Liver (tissue), 9 donors: ENCODE measurements around the gene SAMD5. TPM values are rescaled to one million over a fixed set of nuclear protein-coding genes. Genes with fewer than 3 reads are reported as not detected.

Experiments used
- DNase-seq: peaks from one replicate; pipeline ENCODE4 v3.0.0-alpha.2; 2017; ENCODE audit warnings: low spot score
- H3K27ac ChIP-seq, 2 donors: one replicate each; pipeline ENCODE4 v1.7.0; 2013; ENCODE audit warnings: inconsistent platforms in 2 of 2, low read length in 2 of 2, control low read depth in 1 of 2, low read depth in 1 of 2, mild to moderate bottlenecking in 1 of 2
- H3K27me3 ChIP-seq, 4 donors: one replicate each; pipeline versions ENCODE4 v1.6.1 to v1.7.0; 2013; ENCODE audit warnings: low read length in 3 of 4, inconsistent platforms in 1 of 4, mild to moderate bottlenecking in 1 of 4, moderate library complexity in 1 of 4; ENCODE audit not compliant: control insufficient read depth in 4 of 4, insufficient read depth in 4 of 4
- H3K36me3 ChIP-seq, 4 donors: one replicate each; pipeline versions ENCODE4 v1.6.1 to v1.7.0; 2013; ENCODE audit warnings: low read length in 3 of 4, mild to moderate bottlenecking in 3 of 4, low read depth in 1 of 4, moderate library complexity in 1 of 4; ENCODE audit not compliant: control insufficient read depth in 4 of 4, insufficient read depth in 3 of 4
- H3K4me1 ChIP-seq, 4 donors: one replicate each; pipeline versions ENCODE4 v1.6.1 to v1.7.0; 2013; ENCODE audit warnings: low read length in 3 of 4, mild to moderate bottlenecking in 3 of 4, moderate library complexity in 1 of 4; ENCODE audit not compliant: control insufficient read depth in 4 of 4, insufficient read depth in 4 of 4
- H3K4me3 ChIP-seq, 3 donors: one replicate each; pipeline versions ENCODE4 v1.6.1 to v1.7.0; 2013; ENCODE audit warnings: low read length in 3 of 3, control low read depth in 1 of 3, low read depth in 1 of 3, mild to moderate bottlenecking in 1 of 3
- H3K9ac ChIP-seq, 2 donors: one replicate each; pipeline ENCODE4 v1.7.0; 2013; ENCODE audit warnings: low read length in 2 of 2, mild to moderate bottlenecking in 2 of 2, moderate library complexity in 2 of 2, control low read depth in 1 of 2, low read depth in 1 of 2
- H3K9me3 ChIP-seq, 4 donors: one replicate each; pipeline versions ENCODE4 v1.6.1 to v1.7.0; 2013; ENCODE audit warnings: low read length in 3 of 4; ENCODE audit not compliant: control insufficient read depth in 4 of 4
- EGR1 ChIP-seq, 2 donors: IDR thresholded peaks; 2 replicates each; pipeline ENCODE4 v1.6.1; 2016 to 2018; ENCODE audit warnings: antibody characterized with exemption in 2 of 2, low read depth in 2 of 2
- FOXA1 ChIP-seq: IDR thresholded peaks from 2 replicates; pipeline ENCODE4 v1.6.1; 2016; ENCODE audit warnings: antibody characterized with exemption
- FOXA2 ChIP-seq: IDR thresholded peaks from 2 replicates; pipeline ENCODE4 v1.6.1; 2016; ENCODE audit warnings: antibody characterized with exemption
- GABPA ChIP-seq, 2 donors: IDR thresholded peaks in 1 of 2; conservative IDR thresholded peaks in 1 of 2; 2 replicates each; pipeline ENCODE4 v1.6.1; 2016; ENCODE audit warnings: antibody characterized with exemption in 2 of 2, mild to moderate bottlenecking in 1 of 2, moderate library complexity in 1 of 2
- HNF4A ChIP-seq, 2 donors: conservative IDR thresholded peaks; 2 replicates each; pipeline ENCODE4 v1.6.1; 2016; ENCODE audit warnings: antibody characterized with exemption in 2 of 2, mild to moderate bottlenecking in 2 of 2
- HNF4G ChIP-seq: IDR thresholded peaks from 2 replicates; pipeline ENCODE4 v1.6.1; 2016; ENCODE audit warnings: antibody characterized with exemption
- JUND ChIP-seq, 2 donors: IDR thresholded peaks; 2 replicates each; pipeline ENCODE4 v1.6.1; 2016; ENCODE audit warnings: antibody characterized with exemption in 2 of 2
- NR2F2 ChIP-seq: IDR thresholded peaks from 2 replicates; pipeline ENCODE4 v1.6.1; 2016; ENCODE audit warnings: antibody characterized with exemption
- RAD21 ChIP-seq, 2 donors: IDR thresholded peaks; 2 replicates each; pipeline ENCODE4 v1.6.1; 2016; ENCODE audit warnings: antibody characterized with exemption in 2 of 2, mild to moderate bottlenecking in 2 of 2
- RXRA ChIP-seq, 2 donors: IDR thresholded peaks; 2 replicates each; pipeline ENCODE4 v1.6.1; 2017 to 2018; ENCODE audit warnings: antibody characterized with exemption in 2 of 2, mild to moderate bottlenecking in 1 of 2
- SP1 ChIP-seq: IDR thresholded peaks from 2 replicates; pipeline ENCODE4 v1.6.1; 2018; ENCODE audit warnings: antibody characterized with exemption, mild to moderate bottlenecking
- TAF1 ChIP-seq: conservative IDR thresholded peaks from 2 replicates; pipeline ENCODE4 v1.6.1; 2016; ENCODE audit warnings: antibody characterized with exemption, mild to moderate bottlenecking
- YY1 ChIP-seq: IDR thresholded peaks from 2 replicates; pipeline ENCODE4 v1.6.1; 2016; ENCODE audit warnings: antibody characterized with exemption, mild to moderate bottlenecking
- WGBS: extraction: QIAGEN DNeasy Blood & Tissue Kit; methylation state at CpG from one replicate; pipeline ENCODE4 v1.1.7; 2013; 5-methylcytosine and 5-hydroxymethylcytosine counted together
- polyA plus RNA-seq, 2 donors: library from polyadenylated mRNA; stranded (reverse) in 1 of 2; unstranded in 1 of 2; fragments of 200-250 nt in 1 of 2; fragments of >200 nt in 1 of 2; fragmentation: Nextera tagmentation in 1 of 2; extraction: Ambion mirVana in 1 of 2; gene quantifications; one replicate each; pipeline versions ENCODE4 v1.2.1 to v1.2.3, GENCODE V29; 2013 to 2015
- total RNA-seq, 2 donors: library from RNA; depleted of rRNA; stranded (reverse); fragments of >200 nt; gene quantifications; one replicate each; pipeline ENCODE4 v1.2.3, GENCODE V29; 2014
- TF ChIP-seq, protein P1 (sequence below): IDR thresholded peaks from 2 replicates; pipeline ENCODE4 v1.6.1; 2016; ENCODE audit warnings: antibody characterized with exemption, mild to moderate bottlenecking
- TF ChIP-seq, protein P2 (sequence below): IDR thresholded peaks from 2 replicates; pipeline ENCODE4 v1.6.1; 2016; ENCODE audit warnings: antibody characterized with exemption
- TF ChIP-seq, protein P3 (sequence below): IDR thresholded peaks from 2 replicates; pipeline ENCODE4 v1.6.1; 2016; ENCODE audit warnings: antibody characterized with exemption
- TF ChIP-seq, protein P4 (sequence below): fragments of 150-350 bp; IDR thresholded peaks from 2 replicates; pipeline ENCODE4 v1.5.1; 2017; ENCODE audit warnings: improper control_type of control experiment, low read depth, low read length; ENCODE audit not compliant: missing input control
- TF ChIP-seq, protein P5 (sequence below): IDR thresholded peaks from 2 replicates; pipeline ENCODE4 v1.6.1; 2016; ENCODE audit warnings: antibody characterized with exemption
- donor health status: healthy.
- donor health status: healthy.
- donor health status: healthy.
- donor health status: healthy.
- donor health status: healthy.

The SAMD5 gene
- total and polyA plus RNA-seq, 4 donors, result 2.7 to 7.6 (median 3.2) TPM

DNA sequence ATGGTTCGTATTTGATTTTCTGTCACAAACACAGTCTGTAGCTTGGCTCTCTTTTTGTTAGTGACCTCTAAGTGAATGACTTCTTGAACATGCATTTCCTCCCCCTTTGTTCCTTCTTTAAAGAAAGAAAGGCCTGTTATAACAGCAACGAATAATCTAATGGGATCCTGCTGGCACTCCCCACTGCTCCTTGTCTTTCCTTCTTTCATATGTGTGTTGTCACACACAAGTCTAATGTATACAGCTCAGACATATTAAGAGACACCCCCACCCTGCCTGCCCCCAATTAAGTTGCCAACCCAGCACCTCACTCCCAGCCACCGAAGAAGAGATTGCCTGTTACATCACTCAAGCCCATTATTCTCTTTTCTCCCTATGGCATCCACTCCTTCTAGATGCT is 4.9 kb upstream of the SAMD5 start:
- no peaks in the 10 kb centered on the region for H3K36me3 ChIP-seq
- no peak overlapping the region for H3K27ac ChIP-seq
- no peaks in the 10 kb centered on the region for H3K27me3 ChIP-seq
- H3K9ac ChIP-seq, result no peak overlapping the region
- no peaks in the 10 kb centered on the region for H3K9me3 ChIP-seq
- no peak for TF ChIP-seq RAD21 (IDR thresholded peaks at IDR 0.05)
- TF ChIP-seq FOXA1, result no peak
- no peak for TF ChIP-seq FOXA2
- no peak for TF ChIP-seq TAF1
- no peak for TF ChIP-seq YY1
- TF ChIP-seq, protein P1, sequence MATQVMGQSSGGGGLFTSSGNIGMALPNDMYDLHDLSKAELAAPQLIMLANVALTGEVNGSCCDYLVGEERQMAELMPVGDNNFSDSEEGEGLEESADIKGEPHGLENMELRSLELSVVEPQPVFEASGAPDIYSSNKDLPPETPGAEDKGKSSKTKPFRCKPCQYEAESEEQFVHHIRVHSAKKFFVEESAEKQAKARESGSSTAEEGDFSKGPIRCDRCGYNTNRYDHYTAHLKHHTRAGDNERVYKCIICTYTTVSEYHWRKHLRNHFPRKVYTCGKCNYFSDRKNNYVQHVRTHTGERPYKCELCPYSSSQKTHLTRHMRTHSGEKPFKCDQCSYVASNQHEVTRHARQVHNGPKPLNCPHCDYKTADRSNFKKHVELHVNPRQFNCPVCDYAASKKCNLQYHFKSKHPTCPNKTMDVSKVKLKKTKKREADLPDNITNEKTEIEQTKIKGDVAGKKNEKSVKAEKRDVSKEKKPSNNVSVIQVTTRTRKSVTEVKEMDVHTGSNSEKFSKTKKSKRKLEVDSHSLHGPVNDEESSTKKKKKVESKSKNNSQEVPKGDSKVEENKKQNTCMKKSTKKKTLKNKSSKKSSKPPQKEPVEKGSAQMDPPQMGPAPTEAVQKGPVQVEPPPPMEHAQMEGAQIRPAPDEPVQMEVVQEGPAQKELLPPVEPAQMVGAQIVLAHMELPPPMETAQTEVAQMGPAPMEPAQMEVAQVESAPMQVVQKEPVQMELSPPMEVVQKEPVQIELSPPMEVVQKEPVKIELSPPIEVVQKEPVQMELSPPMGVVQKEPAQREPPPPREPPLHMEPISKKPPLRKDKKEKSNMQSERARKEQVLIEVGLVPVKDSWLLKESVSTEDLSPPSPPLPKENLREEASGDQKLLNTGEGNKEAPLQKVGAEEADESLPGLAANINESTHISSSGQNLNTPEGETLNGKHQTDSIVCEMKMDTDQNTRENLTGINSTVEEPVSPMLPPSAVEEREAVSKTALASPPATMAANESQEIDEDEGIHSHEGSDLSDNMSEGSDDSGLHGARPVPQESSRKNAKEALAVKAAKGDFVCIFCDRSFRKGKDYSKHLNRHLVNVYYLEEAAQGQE, result no peak
- no peak for TF ChIP-seq RXRA (IDR thresholded peaks at IDR 0.05)
- no peak for TF ChIP-seq SP1
- TF ChIP-seq, protein P2, sequence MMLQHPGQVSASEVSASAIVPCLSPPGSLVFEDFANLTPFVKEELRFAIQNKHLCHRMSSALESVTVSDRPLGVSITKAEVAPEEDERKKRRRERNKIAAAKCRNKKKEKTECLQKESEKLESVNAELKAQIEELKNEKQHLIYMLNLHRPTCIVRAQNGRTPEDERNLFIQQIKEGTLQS, result no peak
- TF ChIP-seq, protein P3, sequence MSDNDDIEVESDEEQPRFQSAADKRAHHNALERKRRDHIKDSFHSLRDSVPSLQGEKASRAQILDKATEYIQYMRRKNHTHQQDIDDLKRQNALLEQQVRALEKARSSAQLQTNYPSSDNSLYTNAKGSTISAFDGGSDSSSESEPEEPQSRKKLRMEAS, result no peak
- TF ChIP-seq JUND (IDR thresholded peaks at IDR 0.05), result no peak
- no peak for TF ChIP-seq GABPA (IDR thresholded peaks at IDR 0.05 in 1 of 2, conservative IDR thresholded peaks at IDR 0.05 in 1 of 2)
- TF ChIP-seq, protein P4, sequence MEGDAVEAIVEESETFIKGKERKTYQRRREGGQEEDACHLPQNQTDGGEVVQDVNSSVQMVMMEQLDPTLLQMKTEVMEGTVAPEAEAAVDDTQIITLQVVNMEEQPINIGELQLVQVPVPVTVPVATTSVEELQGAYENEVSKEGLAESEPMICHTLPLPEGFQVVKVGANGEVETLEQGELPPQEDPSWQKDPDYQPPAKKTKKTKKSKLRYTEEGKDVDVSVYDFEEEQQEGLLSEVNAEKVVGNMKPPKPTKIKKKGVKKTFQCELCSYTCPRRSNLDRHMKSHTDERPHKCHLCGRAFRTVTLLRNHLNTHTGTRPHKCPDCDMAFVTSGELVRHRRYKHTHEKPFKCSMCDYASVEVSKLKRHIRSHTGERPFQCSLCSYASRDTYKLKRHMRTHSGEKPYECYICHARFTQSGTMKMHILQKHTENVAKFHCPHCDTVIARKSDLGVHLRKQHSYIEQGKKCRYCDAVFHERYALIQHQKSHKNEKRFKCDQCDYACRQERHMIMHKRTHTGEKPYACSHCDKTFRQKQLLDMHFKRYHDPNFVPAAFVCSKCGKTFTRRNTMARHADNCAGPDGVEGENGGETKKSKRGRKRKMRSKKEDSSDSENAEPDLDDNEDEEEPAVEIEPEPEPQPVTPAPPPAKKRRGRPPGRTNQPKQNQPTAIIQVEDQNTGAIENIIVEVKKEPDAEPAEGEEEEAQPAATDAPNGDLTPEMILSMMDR, result no peak
- TF ChIP-seq HNF4G, result no peak
- TF ChIP-seq HNF4A (conservative IDR thresholded peaks at IDR 0.05), result no peak
- TF ChIP-seq EGR1 (IDR thresholded peaks at IDR 0.05; ENCODE audit: low read depth in 2 of 2), result no peak
- no peak for TF ChIP-seq NR2F2
- TF ChIP-seq, protein P5, sequence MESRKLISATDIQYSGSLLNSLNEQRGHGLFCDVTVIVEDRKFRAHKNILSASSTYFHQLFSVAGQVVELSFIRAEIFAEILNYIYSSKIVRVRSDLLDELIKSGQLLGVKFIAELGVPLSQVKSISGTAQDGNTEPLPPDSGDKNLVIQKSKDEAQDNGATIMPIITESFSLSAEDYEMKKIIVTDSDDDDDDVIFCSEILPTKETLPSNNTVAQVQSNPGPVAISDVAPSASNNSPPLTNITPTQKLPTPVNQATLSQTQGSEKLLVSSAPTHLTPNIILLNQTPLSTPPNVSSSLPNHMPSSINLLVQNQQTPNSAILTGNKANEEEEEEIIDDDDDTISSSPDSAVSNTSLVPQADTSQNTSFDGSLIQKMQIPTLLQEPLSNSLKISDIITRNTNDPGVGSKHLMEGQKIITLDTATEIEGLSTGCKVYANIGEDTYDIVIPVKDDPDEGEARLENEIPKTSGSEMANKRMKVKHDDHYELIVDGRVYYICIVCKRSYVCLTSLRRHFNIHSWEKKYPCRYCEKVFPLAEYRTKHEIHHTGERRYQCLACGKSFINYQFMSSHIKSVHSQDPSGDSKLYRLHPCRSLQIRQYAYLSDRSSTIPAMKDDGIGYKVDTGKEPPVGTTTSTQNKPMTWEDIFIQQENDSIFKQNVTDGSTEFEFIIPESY, result no peak
- DNase-seq, result no peak
- peaks cover 2 to 16% (median 10%) of the 10 kb centered on the region in 4 donors for H3K4me1 ChIP-seq
- WGBS, result 60% methylated on average over 3 of the region's 3 CpGs
- no peak overlapping the region for H3K4me3 ChIP-seq
